AG10803 (cell line): ENCODE data around the gene MOB1A.
"Not testable (repeated sequence)": the region's sequence is repeated elsewhere in the genome, so short reads cannot be mapped to it uniquely, and the experiment has no call there.

Experiments
- DNase-seq: peaks from one replicate; pipeline ENCODE4 v3.0.0; 2010; ENCODE audit warnings: low read depth
- H3K4me3 ChIP-seq: 2 replicates; pipeline ENCODE4 v1.5.1; 2011; ENCODE audit warnings: mild to moderate bottlenecking, low read length, control low read depth
- TF ChIP-seq, protein P1 (sequence below): conservative IDR thresholded peaks from 2 replicates; pipeline ENCODE4 v1.5.1; 2011; ENCODE audit warnings: mild to moderate bottlenecking, low read length, control low read depth, inconsistent platforms

Gene MOB1A

DNA sequence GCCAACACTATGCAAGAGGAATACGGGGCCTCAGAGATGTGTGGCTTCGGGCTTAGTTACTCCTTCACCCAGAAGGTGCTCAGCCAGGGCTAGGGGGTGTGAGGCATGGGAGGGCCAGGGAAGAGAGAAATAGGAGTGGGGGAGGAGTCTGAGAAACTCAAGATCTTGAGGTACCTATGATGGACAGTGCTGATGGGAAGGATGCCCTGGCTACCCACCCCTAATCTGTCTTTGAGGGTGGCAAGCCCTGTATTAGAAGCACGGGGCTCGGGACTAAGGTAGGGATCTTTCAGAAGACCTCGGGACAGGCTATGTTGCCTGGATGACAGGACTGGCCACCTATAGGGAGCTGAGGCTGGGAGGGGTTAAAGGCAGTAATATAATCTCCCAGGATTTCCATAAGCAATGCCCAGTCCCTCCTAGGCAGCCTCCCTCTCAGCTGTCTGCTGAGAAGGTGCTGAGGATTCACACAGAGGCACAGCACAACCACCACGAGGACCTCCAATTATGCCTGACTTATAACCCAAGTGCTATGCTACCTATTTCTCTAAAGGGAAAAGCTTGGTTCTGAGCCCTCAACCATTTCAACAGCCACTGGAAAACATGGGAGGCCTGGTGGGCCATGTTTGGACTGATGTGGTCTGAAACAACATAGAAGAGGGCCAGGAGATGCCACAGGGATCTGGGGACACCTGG, 43.1 kb upstream of the MOB1A start:
- no peak overlapping the region for H3K4me3 ChIP-seq
- TF ChIP-seq, protein P1, sequence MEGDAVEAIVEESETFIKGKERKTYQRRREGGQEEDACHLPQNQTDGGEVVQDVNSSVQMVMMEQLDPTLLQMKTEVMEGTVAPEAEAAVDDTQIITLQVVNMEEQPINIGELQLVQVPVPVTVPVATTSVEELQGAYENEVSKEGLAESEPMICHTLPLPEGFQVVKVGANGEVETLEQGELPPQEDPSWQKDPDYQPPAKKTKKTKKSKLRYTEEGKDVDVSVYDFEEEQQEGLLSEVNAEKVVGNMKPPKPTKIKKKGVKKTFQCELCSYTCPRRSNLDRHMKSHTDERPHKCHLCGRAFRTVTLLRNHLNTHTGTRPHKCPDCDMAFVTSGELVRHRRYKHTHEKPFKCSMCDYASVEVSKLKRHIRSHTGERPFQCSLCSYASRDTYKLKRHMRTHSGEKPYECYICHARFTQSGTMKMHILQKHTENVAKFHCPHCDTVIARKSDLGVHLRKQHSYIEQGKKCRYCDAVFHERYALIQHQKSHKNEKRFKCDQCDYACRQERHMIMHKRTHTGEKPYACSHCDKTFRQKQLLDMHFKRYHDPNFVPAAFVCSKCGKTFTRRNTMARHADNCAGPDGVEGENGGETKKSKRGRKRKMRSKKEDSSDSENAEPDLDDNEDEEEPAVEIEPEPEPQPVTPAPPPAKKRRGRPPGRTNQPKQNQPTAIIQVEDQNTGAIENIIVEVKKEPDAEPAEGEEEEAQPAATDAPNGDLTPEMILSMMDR, result no peak
- DNase-seq, result no peak

DNA sequence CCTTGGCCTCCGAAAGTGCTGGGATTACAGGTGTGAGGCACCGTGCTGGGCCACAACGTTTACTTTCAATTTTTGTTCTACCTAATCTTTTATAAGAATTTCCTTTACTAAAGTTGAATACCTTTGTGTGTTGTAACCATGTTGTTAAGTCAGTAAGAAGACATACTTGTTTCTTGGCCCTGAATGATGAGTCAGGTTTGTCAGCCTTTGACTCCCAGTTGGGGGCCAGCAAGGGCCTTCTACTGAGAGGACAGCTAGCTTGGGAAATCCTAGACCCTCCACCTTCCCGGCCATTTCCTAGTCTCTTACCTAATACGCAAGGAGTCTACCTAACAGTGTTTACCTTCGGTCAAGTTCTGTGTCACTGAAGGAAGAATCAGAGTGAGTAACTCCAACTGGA, 42.4 kb upstream of the MOB1A start:
- TF ChIP-seq, protein P1, result no peak
- no peak overlapping the region for H3K4me3 ChIP-seq
- DNase-seq, result no peak

DNA sequence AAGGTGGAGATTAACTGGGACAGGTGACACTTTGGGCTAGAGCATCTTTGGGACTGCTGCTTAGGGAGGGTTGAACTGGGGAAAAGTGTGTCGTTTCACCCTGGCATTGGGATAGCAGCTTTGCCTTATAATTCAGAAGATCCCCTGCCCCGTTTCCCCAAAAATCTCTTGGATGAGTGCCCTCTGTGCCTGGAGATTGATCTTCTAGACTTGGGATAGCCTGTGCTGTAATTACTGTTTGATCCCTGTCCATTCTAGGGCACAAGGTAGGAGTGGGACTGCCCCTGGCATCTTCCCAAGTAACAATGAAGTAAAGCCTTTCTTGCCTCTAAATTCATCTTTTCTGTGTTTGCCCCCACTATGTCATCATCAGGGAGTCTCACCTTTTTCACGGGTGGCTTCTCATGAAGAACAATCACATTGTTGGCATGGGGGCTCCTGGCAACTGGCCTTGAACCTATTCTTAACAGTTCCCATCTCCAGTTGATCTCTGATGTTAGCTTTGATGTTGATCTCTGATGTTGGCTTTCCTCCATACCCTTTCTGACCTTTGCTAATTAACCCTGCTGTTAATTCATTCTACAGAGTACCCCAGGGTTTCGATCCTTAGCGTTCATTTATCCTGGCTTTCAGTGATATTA, 41.3 kb upstream of the MOB1A start:
- TF ChIP-seq, protein P1, result no peak
- no peak for DNase-seq

DNA sequence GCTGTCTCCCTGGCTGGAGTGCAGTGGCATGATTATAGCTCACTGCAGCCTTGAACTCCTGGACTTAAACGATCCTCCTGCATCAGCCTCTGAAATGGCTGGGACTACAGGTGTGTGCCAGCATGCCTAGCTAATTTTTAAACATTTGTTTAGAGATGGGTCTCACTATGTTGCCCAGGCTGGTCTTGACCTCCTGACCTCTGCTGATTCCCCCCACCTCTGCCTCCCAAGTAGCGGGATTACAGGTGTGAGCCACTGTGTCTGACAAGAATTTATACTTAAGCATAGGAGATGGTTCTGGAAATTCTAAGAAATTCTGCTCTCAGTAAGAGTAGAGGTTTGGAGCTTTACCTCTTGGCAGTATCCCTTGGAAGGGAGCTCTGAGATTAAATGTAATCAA, 38.0 kb upstream of the MOB1A start:
- H3K4me3 ChIP-seq, result no peak overlapping the region
- DNase-seq, result no peak
- TF ChIP-seq, protein P1, result no peak

More for the DNA sequence above, 41.3 kb upstream of the MOB1A start:
- H3K4me3 ChIP-seq, result no peak overlapping the region

DNA sequence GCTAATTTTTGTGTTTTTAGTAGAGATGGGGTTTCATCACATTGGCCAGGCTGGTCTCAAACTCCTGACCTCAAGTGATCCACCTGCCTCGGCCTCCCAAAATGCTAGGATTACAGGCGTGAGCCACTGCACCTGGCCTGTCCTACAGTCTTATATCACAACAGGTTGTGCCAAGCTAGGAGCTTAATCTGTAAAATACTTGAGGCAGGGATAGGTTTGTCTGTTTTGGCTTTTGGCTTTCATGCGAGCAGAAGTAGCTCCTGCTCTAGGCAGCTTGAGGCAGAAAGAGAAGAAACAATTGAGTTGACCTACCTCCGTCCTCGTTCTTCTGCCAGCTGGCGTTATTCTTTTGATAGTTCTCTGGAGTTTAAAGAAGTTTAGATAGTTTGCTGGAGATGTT, 37.1 kb upstream of the MOB1A start:
- DNase-seq, H3K4me3 ChIP-seq: not testable (repeated sequence)

DNA sequence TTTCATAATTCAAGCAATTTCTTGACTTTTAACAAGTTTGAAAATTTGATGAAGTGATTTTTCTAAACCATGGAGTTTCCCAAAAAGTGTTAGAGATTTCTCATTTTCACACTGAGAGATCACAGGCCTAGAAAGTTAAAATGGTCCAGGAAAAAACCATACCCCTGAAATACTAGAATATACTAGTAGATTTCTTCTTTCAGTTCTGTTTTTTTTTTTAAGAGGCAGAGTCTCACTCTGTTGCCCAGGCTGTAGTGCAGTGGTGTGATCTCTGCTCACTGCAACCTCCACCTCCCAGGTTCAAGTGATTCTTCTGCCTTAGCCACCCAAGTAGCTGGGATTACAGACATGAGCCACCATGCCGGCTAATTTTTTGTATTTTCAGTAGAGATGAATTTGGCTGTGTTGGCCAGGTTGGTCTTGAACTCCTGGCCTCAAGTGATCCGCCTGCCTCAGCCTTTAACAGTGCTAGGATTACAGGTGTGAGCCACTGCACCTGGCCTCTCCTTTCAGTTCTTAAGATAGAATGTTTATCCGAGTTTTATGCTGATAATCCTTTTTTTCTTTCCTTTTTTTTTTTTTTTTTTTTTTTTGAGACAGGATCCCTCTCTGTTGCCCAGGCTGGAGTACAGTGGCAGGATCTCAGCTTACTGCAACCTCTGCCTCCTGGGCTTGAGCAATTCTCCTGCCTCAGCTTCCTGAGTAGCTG, 34.2 kb upstream of the MOB1A start:
- TF ChIP-seq, protein P1, result no peak
- no peak overlapping the region for H3K4me3 ChIP-seq

DNA sequence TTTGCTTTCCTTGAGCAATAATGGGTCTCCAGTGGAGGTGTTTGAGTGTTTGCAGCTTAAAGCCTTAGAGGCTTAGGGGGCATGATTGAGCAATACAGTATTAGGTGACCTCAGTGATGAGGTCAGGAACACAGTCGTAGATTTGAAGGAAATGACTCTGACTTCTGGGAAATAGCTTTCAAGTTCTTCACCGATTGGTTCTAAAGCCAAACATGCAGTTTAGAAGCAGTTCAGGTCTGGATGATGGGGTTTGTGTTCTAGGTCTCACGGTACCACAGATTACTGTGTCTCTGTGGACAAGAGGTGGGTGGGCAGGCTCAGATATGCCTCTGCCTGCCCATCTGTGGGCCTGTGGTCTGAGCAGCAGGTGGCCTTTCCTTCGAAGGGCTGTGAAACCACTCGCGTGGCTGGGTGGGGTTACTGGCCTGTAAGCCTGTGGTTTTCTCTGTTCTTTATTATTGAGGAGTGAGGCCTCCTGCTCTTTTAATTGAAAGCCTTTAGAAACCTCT, 27.6 kb upstream of the MOB1A start:
- TF ChIP-seq, protein P1, result no peak
- H3K4me3 ChIP-seq, result no peak overlapping the region
- peak; percentile 61 for DNase-seq

More for the DNA sequence above, 34.2 kb upstream of the MOB1A start:
- no peak for DNase-seq
